Activated CD8-positive, alpha-beta T cell treated with anti-CD3 and anti-CD28 coated beads, Interleukin-2, amount 10 ng/mL, durations not matched to agents 7 days and 5 days (primary cell): ENCODE data around the gene TNFAIP2. TPM values are rescaled to one million over a fixed set of nuclear protein-coding genes. Genes with fewer than 3 reads are reported as not detected.

ENCODE experiments used
- ATAC-seq: fragments of 150-1000 bp; cut with Tn5 transposase; one replicate; pipeline ENCODE4 v1.10.0; 2021; ENCODE audit warnings: moderate library complexity
- CTCF ChIA-PET: fragments of 350-600 bp; sonication (Branson Sonifier 250); formaldehyde crosslinking; loops from one replicate; lab custom pipeline; 2021; ENCODE audit warnings: antibody characterized with exemption; lab: Charles Lee
- POLR2A ChIA-PET: fragments of 350-600 bp; sonication (Branson Sonifier 250); formaldehyde crosslinking; loops from one replicate; lab custom pipeline; 2021; ENCODE audit warnings: antibody characterized with exemption; lab: Charles Lee
- DNase-seq: peaks from one replicate; pipeline ENCODE4 v3.0.0-alpha.2; 2020
- H3K27ac Mint-ChIP-seq: one replicate; pipeline ENCODE4 v1.8.0; 2021; ENCODE audit warnings: mild to moderate bottlenecking, mixed read lengths
- H3K27me3 Mint-ChIP-seq: one replicate; pipeline ENCODE4 v1.8.0; 2021; ENCODE audit warnings: low read depth, mixed read lengths
- H3K36me3 Mint-ChIP-seq: one replicate; pipeline ENCODE4 v1.8.0; 2021; ENCODE audit warnings: low read depth, mixed read lengths
- H3K4me1 Mint-ChIP-seq: one replicate; pipeline ENCODE4 v1.8.0; 2021; ENCODE audit warnings: low read depth, mixed read lengths
- H3K4me3 Mint-ChIP-seq: one replicate; pipeline ENCODE4 v1.8.0; 2021; ENCODE audit warnings: mild to moderate bottlenecking, mixed read lengths
- H3K9me3 Mint-ChIP-seq: one replicate; pipeline ENCODE4 v1.8.0; 2022; ENCODE audit warnings: mixed read lengths; ENCODE audit not compliant: insufficient read depth
- total RNA-seq, 2 experiments: library from RNA; stranded (reverse); gene quantifications; one replicate each; pipeline ENCODE4 v1.2.3, GENCODE V29; 2021

TNFAIP2 gene
- total RNA-seq, 2 experiments from 2014 or later: 0.23 to 0.71 TPM

DNA sequence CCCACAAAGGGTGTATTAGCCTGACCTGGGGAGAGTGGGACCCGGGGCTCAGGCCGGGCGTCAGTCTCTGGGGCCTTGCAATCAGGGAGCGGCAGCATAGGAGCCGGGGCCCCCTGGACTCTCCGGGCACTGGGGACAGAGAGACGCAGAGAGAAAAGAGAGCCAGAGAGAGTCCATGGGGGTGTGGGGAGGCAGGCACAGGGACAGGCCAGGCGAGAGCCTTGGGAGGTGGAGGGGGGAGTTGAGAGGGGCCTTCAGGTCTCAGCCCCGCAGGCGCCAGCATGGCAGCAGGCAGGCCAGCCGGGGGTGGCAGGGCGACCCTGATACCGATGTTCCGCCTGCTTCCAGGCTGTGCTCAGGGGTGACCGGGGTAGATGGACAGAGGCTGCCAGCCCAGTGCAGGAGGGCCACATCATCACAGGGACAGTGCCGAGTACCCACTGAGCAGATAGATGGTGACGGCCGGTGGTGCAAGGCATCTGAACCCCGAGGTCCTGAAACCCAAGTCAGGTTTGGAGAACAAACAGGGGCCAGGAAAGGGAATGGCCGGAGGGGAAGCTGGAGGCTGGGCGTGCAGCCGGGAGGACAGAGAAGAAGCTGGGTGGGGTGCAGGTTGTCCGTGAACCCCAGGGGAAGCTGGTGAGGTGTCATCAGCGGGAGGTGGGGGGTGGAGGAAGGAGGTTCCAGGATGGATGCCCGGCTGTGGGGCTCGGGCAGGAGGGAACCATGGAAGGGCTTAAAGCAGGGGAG, 25.8 kb upstream of the TNFAIP2 start:
- no peak for DNase-seq
- ChIA-PET CTCF (interaction anchor here (3.8 kb wide), 1 partner anchor 8 kb away, joined by 36 read pairs; no protein-coding TSS in a partner anchor), POLR2A (no interaction called here)
- Mint-ChIP-seq H3K4me3 (no peak overlapping the region), H3K36me3 (no peaks in the 10 kb centered on the region), H3K9me3 (no peaks in the 10 kb centered on the region), H3K27me3 (peaks cover 11% of the 10 kb centered on the region), H3K4me1 (no peaks in the 10 kb centered on the region), H3K27ac (no peak overlapping the region)
- ATAC-seq: no peak

DNA sequence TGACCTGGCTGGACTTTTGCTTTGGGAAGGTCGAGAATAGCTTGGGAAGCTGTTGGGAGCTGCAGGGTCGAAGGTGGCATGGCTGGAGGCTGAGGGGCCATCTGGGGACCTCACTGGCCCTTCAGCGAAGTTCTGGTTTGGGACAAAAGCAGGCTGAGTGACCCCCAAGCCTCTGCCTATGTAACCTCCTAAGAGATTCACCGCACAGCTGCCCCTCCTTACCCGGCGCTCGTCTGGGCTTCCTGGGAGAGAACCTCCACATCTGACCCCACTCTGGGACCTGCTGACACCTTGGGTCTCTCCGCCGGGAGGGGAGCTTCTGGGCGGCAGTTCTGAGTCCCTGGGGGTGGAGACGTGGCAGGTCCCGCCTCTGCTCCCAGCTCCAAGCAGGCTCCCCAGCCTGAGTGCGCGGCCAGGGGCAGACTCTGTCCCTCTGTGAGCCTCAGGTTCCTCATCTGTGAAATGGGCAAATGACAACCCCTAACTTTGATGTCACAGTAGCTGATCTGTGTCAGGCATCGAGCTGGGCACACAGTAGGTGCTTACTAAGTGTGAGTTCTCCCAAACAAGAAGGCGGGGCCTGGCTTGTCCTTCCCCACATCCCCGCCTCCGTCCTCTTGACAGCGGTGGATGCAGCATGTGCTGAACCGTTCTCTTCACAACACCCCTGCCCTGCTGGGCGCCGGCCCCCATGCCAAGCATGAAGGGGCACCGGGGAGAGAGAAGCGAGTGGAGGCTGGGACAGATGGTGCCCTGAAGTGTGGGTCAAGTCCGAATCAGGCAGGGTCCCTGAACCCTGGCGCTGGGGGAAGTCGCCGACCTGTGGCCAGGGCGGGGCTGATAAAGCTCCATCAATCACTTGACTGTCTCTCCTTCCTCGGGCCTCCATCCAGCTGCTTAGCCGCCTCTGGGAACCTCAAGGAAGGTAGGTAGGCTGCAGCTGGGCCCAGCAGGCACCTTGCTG, 25.0 kb upstream of the TNFAIP2 start:
- Mint-ChIP-seq H3K27me3 (peaks cover 16% of the 10 kb centered on the region), H3K4me3 (no peak overlapping the region), H3K27ac (no peak overlapping the region), H3K4me1 (no peaks in the 10 kb centered on the region), H3K9me3 (no peaks in the 10 kb centered on the region), H3K36me3 (no peaks in the 10 kb centered on the region)
- ChIA-PET POLR2A (no interaction called here), CTCF (no interaction called here)
- ATAC-seq (no peak), DNase-seq (no peak)

DNA sequence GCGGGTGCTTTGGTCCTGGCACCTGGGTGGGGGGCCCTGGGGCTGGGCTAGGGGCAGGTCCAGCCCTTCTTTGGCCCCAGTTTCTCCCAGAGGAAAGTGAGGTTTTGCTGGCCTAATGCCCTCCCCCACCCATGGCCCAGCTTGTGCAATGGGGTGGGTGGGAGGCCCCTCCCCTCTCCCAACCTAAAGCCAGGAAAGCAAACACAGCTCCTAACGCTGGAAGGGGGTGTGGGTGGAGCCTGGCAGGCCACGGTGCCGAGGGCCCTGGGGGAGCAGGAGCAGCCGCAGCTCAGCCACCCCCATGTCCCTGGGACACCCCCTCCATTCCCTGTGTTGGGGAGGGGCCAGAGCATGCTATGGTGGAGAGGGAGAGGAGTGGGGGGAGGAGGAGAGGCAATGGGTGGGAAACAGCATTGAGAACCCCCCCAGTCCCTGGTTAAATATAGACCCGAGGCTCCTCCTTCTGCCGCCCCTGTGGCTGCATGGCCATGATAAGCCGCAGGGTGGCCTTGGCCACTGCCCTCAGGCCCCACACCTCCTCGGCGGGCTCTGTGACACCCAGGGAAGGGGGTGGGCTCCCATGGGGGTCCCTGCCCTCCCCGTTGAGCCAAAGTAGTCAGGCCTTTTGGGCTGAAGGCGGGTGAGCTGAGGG, 24.1 kb upstream of the TNFAIP2 start:
- H3K4me1 Mint-ChIP-seq: peaks cover 3% of the 10 kb centered on the region
- DNase-seq: no peak
- CTCF ChIA-PET: interaction anchor here (1.0 kb wide), 1 partner anchor 147 kb away, joined by 3 read pairs; no protein-coding TSS in a partner anchor

DNA sequence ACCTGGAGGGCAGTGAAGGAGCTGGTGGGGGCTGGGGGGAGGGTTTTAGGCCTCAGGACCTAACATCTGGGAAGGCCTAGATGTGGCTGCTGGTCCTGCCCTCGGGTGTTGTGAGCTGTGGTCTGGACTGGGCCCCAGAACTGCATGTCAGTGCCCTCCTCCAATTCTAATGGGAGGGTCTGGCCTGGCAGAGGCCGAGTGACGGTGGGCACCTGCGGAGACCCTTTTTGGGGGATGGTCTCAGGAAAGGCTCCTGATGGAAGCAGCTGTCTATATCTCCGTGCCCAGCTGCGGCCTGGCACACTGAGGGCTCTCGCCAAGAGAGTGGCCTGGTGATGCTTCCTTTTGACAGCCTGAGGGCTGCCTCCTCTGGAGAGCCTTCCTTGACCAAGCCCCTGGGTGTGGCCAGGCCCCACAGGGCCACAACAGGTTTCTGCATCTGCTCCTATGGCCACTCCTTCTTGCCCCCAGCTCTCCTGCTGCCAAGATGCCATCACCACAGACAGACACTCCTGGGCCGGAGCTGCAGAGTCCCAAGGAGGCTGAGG, 23.5 kb upstream of the TNFAIP2 start:
- Mint-ChIP-seq H3K9me3 (no peaks in the 10 kb centered on the region), H3K27ac (no peak overlapping the region), H3K4me3 (no peak overlapping the region), H3K36me3 (no peaks in the 10 kb centered on the region), H3K27me3 (peaks cover 23% of the 10 kb centered on the region), H3K4me1 (peaks cover 3% of the 10 kb centered on the region)
- POLR2A ChIA-PET: no interaction called here
- no peak for DNase-seq
- CTCF ChIA-PET: interaction anchor here (1.0 kb wide), 1 partner anchor 146 kb away, joined by 3 read pairs; no protein-coding TSS in a partner anchor
- no peak for ATAC-seq

More for the DNA sequence above, 24.1 kb upstream of the TNFAIP2 start:
- POLR2A ChIA-PET: no interaction called here
- H3K4me3 Mint-ChIP-seq: no peak overlapping the region
- no peak for ATAC-seq
- H3K9me3 Mint-ChIP-seq: no peaks in the 10 kb centered on the region
- no peaks in the 10 kb centered on the region for H3K36me3 Mint-ChIP-seq
- no peak overlapping the region for H3K27ac Mint-ChIP-seq
- peaks cover 21% of the 10 kb centered on the region for H3K27me3 Mint-ChIP-seq

- CTCF ChIA-PET: interaction anchor here (1.0 kb wide), 1 partner anchor 146 kb away, joined by 3 read pairs; no protein-coding TSS in a partner anchor
- no peaks in the 10 kb centered on the region for H3K36me3 Mint-ChIP-seq
- peaks cover 6% of the 10 kb centered on the region for H3K4me1 Mint-ChIP-seq
- ATAC-seq (no peak), DNase-seq (no peak)
- H3K9me3 Mint-ChIP-seq: no peaks in the 10 kb centered on the region
- H3K4me3 Mint-ChIP-seq: no peak overlapping the region
- H3K27me3 Mint-ChIP-seq: peaks cover 28% of the 10 kb centered on the region
- POLR2A ChIA-PET: no interaction called here
- no peak overlapping the region for H3K27ac Mint-ChIP-seq
These were observed 22.8 kb upstream of the TNFAIP2 start for GRCh38 chr14:103100281-103101121.

DNA sequence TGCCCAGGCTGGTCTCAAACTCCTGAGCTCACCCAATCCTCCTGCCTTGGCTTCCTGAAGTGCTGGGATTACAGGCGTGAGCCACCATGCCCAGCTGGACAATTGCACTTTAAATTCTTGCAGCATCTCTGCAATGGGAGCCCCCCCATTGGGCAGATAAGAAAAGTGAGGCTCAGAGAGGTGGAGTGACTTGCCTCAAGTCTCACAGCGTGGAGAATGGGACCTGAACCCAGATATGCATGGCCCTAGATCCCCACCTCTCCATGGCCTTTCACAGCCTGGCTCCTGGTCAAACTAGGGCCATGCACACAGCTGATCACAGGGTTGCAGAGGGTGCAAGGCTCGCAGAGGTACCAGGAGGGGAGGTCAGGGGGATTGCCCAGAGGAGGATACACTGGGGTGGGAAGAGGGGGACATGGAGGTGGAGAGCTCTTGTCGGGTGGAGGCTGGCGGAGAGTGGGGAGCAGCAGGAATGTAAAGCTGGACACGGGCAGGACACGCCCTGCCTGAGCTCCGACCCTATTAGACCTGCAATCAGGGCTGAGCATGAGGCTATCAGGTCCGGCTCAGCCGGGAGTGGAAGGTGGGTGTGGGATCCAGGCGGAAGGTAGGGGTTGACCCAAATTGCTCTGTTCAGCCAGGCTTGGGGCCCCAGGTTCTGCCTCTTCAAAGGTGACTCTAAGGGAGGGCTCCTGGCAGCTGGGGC, 21.9 kb upstream of the TNFAIP2 start:
- ATAC-seq (no peak), DNase-seq (no peak)
- H3K4me1 Mint-ChIP-seq: peaks cover 6% of the 10 kb centered on the region
- no peaks in the 10 kb centered on the region for H3K9me3 Mint-ChIP-seq
- POLR2A ChIA-PET: no interaction called here
- no peaks in the 10 kb centered on the region for H3K36me3 Mint-ChIP-seq
- H3K4me3 Mint-ChIP-seq: no peak overlapping the region
- H3K27ac Mint-ChIP-seq: no peak overlapping the region
- peaks cover 30% of the 10 kb centered on the region for H3K27me3 Mint-ChIP-seq
- CTCF ChIA-PET: no interaction called here

- Mint-ChIP-seq H3K36me3 (no peaks in the 10 kb centered on the region), H3K4me1 (peaks cover 6% of the 10 kb centered on the region), H3K27me3 (peaks cover 30% of the 10 kb centered on the region), H3K4me3 (no peak overlapping the region), H3K9me3 (no peaks in the 10 kb centered on the region), H3K27ac (no peak overlapping the region)
- ChIA-PET POLR2A (interaction anchor here (0.7 kb wide), 1 partner anchor 923 kb away, joined by 3 read pairs; no protein-coding TSS in a partner anchor), CTCF (no interaction called here)
- ATAC-seq: no peak
- DNase-seq: no peak
These were observed 21.1 kb upstream of the TNFAIP2 start for GRCh38 chr14:103101963-103102688.

GRCh38 chr14:103102689-103103260, 20.5 kb upstream of the TNFAIP2 start:
- POLR2A ChIA-PET: interaction anchor here (0.7 kb wide), 1 partner anchor 924 kb away, joined by 3 read pairs; no protein-coding TSS in a partner anchor
- Mint-ChIP-seq H3K27me3 (peaks cover 30% of the 10 kb centered on the region), H3K36me3 (no peaks in the 10 kb centered on the region)

DNA sequence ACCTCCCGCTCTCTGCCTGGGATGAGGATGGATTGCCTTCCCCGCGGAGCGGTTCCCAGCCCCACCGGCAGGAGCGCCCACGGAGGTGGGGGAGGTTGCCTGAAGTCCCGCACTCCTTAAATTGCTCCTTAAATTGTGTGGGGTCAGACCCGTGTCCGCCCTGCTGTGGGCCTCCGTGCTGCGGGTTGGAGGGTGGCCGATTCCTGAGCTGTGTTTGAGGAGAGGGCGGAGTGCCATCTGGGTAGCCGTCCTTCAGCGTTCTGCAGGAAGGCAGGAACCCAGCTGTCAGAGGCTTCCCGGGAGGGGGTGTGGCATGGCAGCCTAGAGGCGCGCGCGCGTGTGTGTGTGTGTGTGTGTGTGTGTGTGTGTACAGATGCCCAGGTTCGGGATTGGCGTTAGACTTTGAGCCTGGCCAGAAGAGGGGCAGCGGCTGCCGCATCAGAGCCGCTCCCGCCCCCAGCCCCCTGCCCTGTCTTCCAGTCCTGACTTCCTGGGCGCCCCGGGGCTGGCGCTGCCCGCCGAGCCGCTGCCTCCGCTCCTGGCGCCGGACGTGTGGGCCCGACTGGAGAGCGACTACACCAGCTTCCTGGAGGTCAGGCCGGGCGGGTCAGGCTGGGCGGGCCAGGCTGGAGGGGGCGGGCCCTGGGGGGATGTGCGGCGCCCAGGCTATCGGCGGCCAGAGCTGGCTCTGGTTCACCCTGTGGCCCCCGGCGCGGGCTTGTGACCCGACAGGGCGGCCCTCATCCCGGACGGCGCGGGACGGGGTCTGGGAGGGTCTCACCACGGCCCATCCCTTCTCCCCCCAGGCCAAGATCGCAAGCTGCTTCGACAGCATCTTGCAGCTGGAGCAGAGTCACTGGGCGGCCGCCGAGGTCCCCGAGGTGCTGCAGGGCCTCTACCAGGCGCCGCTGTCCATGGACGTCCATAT, 19.5 kb upstream of the TNFAIP2 start:
- H3K4me1 Mint-ChIP-seq: peaks cover 6% of the 10 kb centered on the region

More at GRCh38 chr14:103102689-103103260, 20.5 kb upstream of the TNFAIP2 start:
- Mint-ChIP-seq H3K4me1 (peaks cover 6% of the 10 kb centered on the region), H3K27ac (no peak overlapping the region), H3K4me3 (no peak overlapping the region), H3K9me3 (no peaks in the 10 kb centered on the region)
- DNase-seq (no peak), ATAC-seq (no peak)
- CTCF ChIA-PET: no interaction called here

More for the DNA sequence above, 19.5 kb upstream of the TNFAIP2 start:
- Mint-ChIP-seq H3K9me3 (no peaks in the 10 kb centered on the region), H3K27ac (no peak overlapping the region), H3K36me3 (no peaks in the 10 kb centered on the region), H3K27me3 (peaks cover 30% of the 10 kb centered on the region), H3K4me3 (no peak overlapping the region)
- ChIA-PET CTCF (interaction anchor here (0.9 to 2.8 kb wide), 8 partner anchors 8 to 722 kb away, joined by 3 to 36 read pairs (median 10); partner anchors contain the start of gene EXOC3L4), POLR2A (no interaction called here)
- DNase-seq (no peak), ATAC-seq (no peak)
